ENCODE data around the gene USP33.
"Not testable (repeated sequence)": the region's sequence is repeated elsewhere in the genome, so short reads cannot be mapped to it uniquely, and the experiment has no call there.

USP33 gene

DNA sequence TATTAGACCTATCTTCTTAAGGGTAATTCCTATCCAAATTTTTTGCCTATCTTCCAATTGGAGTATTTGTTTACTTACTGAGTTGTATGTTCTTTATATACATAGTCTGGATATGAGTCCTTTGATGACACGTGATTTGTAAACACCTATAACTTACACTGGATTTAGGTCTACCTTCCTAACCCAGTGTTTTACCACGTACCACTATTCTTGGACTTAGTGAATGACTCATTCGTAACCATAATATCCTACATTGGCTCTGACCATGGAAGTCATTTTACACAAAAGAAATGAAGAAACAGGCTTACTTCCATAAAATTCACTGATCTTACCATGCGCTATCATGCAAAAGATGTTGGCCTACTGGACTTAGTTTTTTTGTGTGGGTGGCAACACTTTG is 53.3 kb downstream of the USP33 start:
- no peak for DNase-seq (ENCODE audit: low spot score in 2 of 2)
- no peaks in the 10 kb centered on the region; the same call in 1 of the 2 replicates for H3K4me1 ChIP-seq
- in situ Hi-C loops (cut with MboI; ENCODE audit: low sequenced_read_pairs): no loop called here

DNA sequence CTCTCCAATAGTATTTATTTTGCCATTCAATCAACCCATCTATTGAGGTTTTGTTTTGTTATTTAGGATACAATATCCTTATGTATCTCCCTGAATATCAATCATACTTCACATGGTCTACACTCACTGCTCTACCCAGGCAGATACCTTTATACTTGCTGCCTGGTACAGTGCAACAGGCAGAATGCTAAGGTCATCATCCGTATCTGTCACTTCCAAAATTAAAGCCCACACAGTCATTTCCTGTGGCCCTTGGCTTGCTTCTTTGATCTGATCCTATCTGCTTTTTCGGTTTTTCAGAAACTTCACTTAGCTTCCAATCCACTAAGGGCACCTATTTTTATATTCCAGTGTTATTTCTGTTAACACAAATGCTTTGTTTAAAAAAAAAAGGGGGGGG is 54.9 kb downstream of the USP33 start:
- in situ Hi-C loops (cut with MboI; ENCODE audit: low sequenced_read_pairs): no loop called here
- no peaks in the 10 kb centered on the region; the same call in 1 of the 2 replicates for H3K4me1 ChIP-seq
- H3K36me3 ChIP-seq (replicated peaks): peaks cover 11% of the 10 kb centered on the region
- H3K4me3 ChIP-seq: no peak overlapping the region
- no peak for DNase-seq (ENCODE audit: low spot score in 2 of 2)
- no peaks in the 10 kb centered on the region for H3K9me3 ChIP-seq
- H3K27me3 ChIP-seq (ENCODE audit: low read depth): no peaks in the 10 kb centered on the region

More for the DNA sequence above, 53.3 kb downstream of the USP33 start:
- H3K9me3 ChIP-seq: no peaks in the 10 kb centered on the region
- H3K36me3 ChIP-seq (replicated peaks): peaks cover 26% of the 10 kb centered on the region
- H3K4me3 ChIP-seq: no peak overlapping the region
- no peaks in the 10 kb centered on the region for H3K27me3 ChIP-seq (ENCODE audit: low read depth)

DNA sequence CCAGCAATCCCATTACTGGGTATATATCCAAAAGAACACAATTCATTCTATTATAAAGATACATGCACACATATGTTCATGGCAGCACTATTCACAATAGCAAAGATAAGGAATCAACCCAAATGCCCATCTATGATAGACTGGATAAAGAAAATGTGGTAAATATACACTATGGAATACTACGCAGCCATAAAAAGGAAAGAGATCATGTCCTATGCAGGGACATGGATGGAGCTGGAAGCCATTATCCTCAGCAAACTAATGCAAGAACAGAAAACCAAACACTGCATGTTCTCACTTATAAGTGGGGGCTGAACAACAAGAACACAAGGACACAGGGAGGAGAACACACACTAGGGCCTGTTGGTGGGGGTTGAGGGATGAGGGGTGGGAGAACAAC is 60.0 kb downstream of the USP33 start:
- H3K36me3 ChIP-seq (replicated peaks); H3K9me3 ChIP-seq; DNase-seq (ENCODE audit: low spot score in 2 of 2); H3K27me3 ChIP-seq (ENCODE audit: low read depth); H3K4me3 ChIP-seq; in situ Hi-C loops (cut with MboI; ENCODE audit: low sequenced_read_pairs); H3K4me1 ChIP-seq: not testable (repeated sequence)

DNA sequence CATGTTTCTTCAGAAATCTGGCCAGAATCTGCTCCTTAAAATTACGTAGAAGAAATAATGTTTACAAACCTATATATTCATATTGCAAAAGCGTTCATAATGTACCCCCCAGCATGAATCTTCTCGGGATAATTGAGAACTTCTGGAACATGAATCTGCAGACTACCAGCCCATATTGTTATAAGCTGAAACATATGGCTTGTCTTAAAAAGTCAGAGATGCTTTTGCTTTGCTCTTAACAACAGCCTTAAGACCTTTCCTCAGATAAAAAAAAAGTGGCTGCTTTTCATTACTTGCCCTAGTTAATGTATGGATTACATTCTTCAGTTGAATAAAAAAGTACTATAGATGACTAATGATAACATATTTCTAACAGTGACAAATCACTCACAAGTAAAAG is 62.2 kb downstream of the USP33 start:
- H3K4me1 ChIP-seq: no peaks in the 10 kb centered on the region
- H3K36me3 ChIP-seq (replicated peaks): peaks cover 11% of the 10 kb centered on the region; the same call in 1 of the 2 replicates
- H3K4me3 ChIP-seq: no peak overlapping the region
- no peaks in the 10 kb centered on the region for H3K9me3 ChIP-seq
- no peak for DNase-seq (ENCODE audit: low spot score in 2 of 2)
- in situ Hi-C loops (cut with MboI; ENCODE audit: low sequenced_read_pairs): no loop called here
- no peaks in the 10 kb centered on the region for H3K27me3 ChIP-seq (ENCODE audit: low read depth)

DNA sequence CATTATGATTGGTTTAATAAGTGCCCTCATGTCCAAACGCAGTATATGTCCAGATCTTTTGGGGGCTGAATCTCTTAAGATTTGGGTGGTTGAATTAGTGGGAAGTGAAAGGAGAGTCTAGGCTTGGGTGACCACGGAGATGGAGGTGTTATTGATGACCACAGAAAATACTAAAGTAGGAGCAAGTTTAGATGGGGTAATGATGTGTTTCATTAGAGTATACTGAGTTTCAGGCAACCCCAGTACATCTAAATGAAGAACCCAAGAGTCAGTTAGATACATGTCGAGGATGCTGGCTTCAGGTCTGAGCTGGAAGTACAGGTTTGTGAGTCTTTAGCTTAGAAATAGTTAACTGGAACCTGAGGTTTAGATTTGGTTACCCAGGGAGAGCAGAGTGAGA is 70.7 kb downstream of the USP33 start:
- no peak for DNase-seq (ENCODE audit: low spot score in 2 of 2)
- H3K36me3 ChIP-seq (replicated peaks): 0 out of 2 replicates have a peak, but pooled peaks cover 2% of the 10 kb centered on the region
- peaks cover 5% of the 10 kb centered on the region for H3K4me1 ChIP-seq
- H3K9me3 ChIP-seq: no peaks in the 10 kb centered on the region
- no peaks in the 10 kb centered on the region for H3K27me3 ChIP-seq (ENCODE audit: low read depth)
- in situ Hi-C loops (cut with MboI; ENCODE audit: low sequenced_read_pairs): no loop called here
- no peak overlapping the region for H3K4me3 ChIP-seq

DNA sequence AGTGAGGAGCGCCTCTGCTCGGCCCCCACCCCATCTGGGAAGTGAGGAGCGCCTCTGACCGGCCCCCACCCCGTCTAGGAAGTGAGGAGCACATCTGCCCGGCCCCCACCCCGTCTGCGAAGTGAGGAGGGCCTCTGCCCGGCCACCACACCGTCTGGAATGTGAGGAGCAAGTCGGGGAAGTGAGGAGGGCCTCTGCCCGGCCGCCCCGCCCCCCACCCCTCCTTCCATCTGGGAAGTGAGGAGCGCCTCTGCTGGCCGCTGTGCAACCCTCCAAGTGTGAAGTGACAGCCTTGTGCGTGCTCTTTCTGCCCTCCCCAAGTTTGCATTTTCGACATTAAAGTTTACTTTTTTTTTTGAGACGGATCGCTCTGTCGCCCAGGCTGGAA is 72.1 kb downstream of the USP33 start:
- Histone ChIP-seq H3K9me3 (no peaks in the 10 kb centered on the region), H3K36me3 (replicated peaks) (no peaks in the 10 kb centered on the region), H3K27me3 (ENCODE audit: low read depth) (no peaks in the 10 kb centered on the region), H3K4me3 (no peak overlapping the region), H3K4me1 (peaks cover 9% of the 10 kb centered on the region)
- DNase-seq (ENCODE audit: low spot score in 2 of 2): peak in 1 of 2 experiments; percentile 14
- in situ Hi-C loops (cut with MboI; ENCODE audit: low sequenced_read_pairs): no loop called here

DNA sequence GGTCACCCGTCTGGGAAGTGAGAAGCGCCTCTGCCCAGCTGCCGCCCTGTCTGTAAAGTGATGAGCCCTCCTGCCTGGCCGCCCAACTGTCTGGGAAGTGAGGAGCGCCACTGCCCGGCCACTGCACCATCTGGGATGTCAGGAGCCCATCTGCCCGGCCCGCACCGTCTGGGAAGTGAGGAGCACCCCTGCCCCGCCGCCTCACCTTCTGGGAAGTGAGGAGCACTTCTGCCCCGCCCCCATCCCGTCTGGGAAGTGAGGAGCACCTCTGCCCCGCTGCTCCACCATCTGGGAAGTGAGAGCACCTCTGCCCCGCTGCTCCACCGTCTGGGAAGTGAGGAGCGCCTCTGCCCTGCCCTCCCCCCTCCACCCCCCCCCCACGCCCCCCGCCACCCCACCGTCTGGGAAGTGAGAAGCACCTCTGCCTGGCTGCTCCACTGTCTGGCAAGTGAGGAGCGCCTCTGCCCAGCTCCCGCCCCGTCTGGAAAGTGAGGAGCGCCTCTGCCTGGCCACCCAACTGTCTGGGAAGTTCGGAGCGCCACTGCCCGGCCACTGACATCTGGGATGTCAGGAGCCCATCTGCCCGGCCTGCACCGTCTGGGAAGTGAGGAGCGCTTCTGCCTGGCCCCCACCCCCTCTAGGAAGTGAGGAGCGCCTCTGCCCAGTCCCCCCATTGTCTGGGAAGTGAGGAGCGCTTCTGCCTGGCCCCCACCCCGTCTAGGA is 72.7 kb downstream of the USP33 start:
- in situ Hi-C loops (cut with MboI; ENCODE audit: low sequenced_read_pairs): no loop called here
- Histone ChIP-seq H3K36me3 (replicated peaks) (no peaks in the 10 kb centered on the region), H3K27me3 (ENCODE audit: low read depth) (no peaks in the 10 kb centered on the region), H3K4me3 (no peak overlapping the region), H3K9me3 (no peaks in the 10 kb centered on the region), H3K4me1 (peaks cover 9% of the 10 kb centered on the region)
- no peak for DNase-seq (ENCODE audit: low spot score in 2 of 2)

DNA sequence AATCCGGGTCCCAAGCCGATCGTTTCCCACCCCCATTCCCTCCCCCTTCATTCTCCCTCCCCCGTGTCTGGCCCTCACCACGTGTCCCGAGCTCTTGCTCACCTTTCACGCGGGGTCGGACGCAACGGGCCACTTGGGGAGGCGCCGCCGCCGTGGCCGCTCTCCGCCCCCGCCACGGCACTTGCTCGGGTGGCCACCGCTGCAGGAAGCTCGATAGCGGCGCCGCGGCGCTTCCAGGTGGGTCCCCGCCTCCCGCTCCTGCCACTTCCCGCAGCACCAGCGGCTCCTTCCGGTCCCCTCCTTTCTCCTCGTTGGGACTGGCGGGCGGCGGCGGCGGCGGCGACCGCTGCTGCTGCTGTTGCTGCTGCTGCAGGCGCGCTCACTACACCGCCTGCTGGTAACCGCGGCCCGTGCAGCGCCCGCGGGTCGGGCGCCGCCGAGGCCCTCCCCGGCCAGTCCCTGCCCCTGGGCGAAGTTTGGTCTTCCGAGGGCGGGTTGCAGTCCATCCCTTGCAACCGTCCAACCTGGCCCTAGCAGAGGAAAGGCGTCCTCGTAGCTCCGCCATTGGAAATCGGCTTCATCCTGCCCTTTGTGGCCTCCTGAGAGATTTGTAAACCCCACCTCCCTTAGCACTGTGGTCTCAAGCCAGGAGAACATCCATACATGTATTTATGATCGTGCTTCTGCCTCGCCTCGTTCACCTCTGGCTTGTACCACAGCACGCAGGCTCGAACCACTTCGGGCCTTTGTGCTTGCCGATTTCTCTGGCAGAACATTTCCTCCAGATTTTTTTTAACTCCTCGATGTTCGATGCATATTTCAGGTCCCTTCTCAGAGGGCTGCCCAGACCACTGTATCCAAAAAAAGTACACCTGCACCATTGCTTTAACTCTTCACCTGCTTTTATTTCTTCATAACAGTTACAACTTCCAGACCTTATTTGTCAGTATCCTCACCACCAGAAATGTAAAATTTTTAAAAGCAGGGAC is 76.2 kb downstream of the USP33 start:
- in situ Hi-C loops (cut with MboI; ENCODE audit: low sequenced_read_pairs): no loop called here
- peak; percentile 90 to 95 for DNase-seq (ENCODE audit: low spot score in 2 of 2)
- Histone ChIP-seq H3K36me3 (replicated peaks) (no peaks in the 10 kb centered on the region), H3K4me1 (peaks cover 26% of the 10 kb centered on the region), H3K9me3 (no peaks in the 10 kb centered on the region), H3K27me3 (ENCODE audit: low read depth) (no peaks in the 10 kb centered on the region), H3K4me3 (peak overlapping the region; percentile 61)

DNA sequence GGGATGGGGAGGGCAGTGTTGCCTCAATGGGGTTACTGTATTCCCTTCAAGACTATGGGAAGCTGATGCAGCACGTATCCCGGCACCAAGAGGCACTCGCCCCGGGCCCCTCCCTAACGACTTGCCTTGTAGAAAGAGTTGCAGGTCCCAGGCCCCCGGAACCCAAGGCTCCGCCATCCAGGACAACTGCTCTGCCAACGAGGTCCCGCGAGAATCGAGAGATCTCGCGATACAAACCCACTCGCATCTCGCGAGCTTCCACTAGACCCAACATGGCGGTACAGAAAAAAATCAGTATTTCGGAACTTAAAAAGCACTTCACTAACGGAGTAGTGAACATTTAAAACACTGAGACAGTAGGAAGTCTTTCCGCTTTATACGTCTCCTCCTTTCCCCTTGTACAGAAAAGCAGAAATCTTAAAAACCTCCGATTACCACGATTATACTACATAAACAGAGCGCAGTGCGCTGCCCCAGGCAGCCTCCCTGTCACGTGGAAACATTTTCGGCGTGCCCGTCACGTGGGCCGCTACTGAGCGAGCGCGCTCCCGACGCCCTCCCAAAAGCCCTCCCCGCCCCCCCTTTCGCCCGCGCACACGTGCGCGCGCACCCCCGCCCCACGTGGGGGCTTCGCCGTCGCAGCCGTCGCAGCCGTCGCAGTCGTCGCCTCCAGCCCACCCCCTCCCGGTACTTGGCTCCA is 77.0 kb downstream of the USP33 start, which contains the start of gene ZZZ3:
ZZZ3 (minus strand) TSS at position 199 of the 700 bp plus-strand sequence. CDS start 49,304 bp downstream, outside the sequence.
- peak; percentile 83 to 94 for DNase-seq (ENCODE audit: low spot score in 2 of 2)
- peak within 1 kb of the TSS; percentile 61 for H3K4me3 ChIP-seq
- in situ Hi-C loops (cut with MboI; ENCODE audit: low sequenced_read_pairs): no loop called here
- H3K27me3 ChIP-seq (ENCODE audit: low read depth): no peaks in the 10 kb centered on the region
- no peaks in the 10 kb centered on the region for H3K36me3 ChIP-seq (replicated peaks)
- peaks cover 26% of the 10 kb centered on the region for H3K4me1 ChIP-seq
- H3K9me3 ChIP-seq: no peaks in the 10 kb centered on the region

DNA sequence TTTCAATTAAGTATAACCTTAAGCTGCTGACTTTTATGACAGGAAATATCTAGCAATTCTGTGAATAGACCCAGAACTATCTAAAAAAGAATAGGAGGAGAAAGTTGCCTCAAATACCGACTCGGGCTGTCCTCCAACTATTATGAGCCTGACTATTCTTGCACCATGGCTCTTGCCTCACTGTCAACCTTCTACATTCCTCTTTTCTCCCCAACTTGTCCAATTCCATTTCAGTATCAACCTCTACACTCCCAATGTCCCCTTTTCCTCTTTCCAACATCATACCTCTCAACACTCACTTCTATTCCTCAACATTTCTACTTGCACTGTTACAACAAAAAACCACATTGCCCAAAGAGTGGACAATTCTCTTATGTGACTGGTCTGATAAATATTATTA is 79.5 kb downstream of the USP33 start:
- no peaks in the 10 kb centered on the region for H3K36me3 ChIP-seq (replicated peaks)
- H3K4me1 ChIP-seq: peaks cover 26% of the 10 kb centered on the region
- no peak overlapping the region; the same call in 1 of the 2 replicates for H3K4me3 ChIP-seq
- no peaks in the 10 kb centered on the region for H3K9me3 ChIP-seq
- DNase-seq (ENCODE audit: low spot score in 2 of 2): no peak
- in situ Hi-C loops (cut with MboI; ENCODE audit: low sequenced_read_pairs): no loop called here
- no peaks in the 10 kb centered on the region for H3K27me3 ChIP-seq (ENCODE audit: low read depth)

DNA sequence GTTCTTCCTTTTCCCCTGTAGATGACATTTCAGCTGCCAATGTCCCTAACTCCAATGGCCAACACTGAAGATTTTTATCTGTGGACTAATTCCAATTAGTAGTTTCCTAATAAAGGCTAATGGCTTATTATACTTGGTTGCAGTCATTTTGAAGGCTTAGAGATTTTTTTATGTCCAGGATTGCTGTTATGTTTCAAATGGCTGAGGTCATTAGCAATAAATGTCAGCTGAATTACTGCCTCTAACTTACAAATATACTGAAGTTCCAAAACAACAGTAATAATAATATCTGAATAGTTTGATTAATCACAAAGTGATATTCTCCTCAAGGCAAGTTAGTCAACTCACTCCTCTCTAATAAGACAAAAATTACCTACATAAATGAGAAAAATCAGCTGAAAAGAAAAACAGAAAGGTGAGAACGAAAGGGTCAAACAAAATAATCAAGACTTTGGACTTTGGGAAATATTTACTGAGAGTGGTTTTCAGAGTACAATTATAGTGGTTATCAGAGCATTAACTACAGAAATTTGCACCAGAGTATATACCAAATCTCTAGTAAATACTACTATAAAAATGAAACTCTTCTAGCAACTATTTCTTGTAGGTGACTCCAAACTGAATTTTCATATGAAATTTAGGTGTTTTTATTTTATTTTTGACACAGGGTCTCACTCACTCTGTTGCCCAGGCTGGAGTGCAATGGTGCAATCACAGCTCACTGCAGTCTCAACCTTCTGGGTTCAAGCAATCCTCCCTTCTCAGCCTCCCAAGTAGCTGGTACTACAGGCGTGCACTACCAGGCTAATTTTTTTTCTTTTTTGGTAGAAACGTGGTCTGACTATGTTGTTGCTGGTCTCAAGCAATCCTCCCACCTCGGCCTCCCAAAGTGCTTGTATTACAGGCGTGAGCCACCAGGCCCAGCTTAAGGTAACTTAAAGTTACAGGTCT is 80.7 kb downstream of the USP33 start:
- no peaks in the 10 kb centered on the region for H3K9me3 ChIP-seq
- in situ Hi-C loops (cut with MboI; ENCODE audit: low sequenced_read_pairs): no loop called here
- H3K4me1 ChIP-seq: peaks cover 25% of the 10 kb centered on the region
- no peak overlapping the region for H3K4me3 ChIP-seq
- H3K27me3 ChIP-seq (ENCODE audit: low read depth): no peaks in the 10 kb centered on the region
- DNase-seq (ENCODE audit: low spot score in 2 of 2): no peak
- H3K36me3 ChIP-seq (replicated peaks): no peaks in the 10 kb centered on the region

DNA sequence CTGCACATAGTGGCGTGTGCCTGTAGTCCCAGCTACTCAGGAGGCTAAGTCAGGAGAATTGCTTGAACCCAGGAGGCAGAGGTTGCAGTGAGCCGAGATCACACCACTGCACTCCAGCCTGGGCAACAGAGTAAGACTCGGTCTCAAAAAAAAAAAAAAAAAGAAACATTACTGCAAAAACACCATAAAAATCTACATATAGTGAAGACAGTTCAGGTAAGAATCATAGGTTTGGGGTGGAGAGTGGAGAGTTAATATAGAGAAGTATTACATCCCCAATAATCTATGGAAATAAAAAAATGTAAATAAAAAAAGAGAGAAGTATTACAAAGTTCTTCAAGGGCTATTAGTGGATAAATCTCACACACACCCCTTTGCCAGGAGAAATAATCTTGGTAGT is 84.8 kb downstream of the USP33 start:
- H3K27me3 ChIP-seq (ENCODE audit: low read depth); H3K36me3 ChIP-seq (replicated peaks); DNase-seq (ENCODE audit: low spot score in 2 of 2); H3K9me3 ChIP-seq; in situ Hi-C loops (cut with MboI; ENCODE audit: low sequenced_read_pairs); H3K4me3 ChIP-seq: not testable (repeated sequence)
- H3K4me1 ChIP-seq: peaks cover 18% of the 10 kb centered on the region
